K562 (cell line): ENCODE results near the gene BCO1. TPM values are rescaled to one million over a fixed set of nuclear protein-coding genes. Genes with fewer than 3 reads are reported as not detected.
A peak's percentile ranks its signal among the peaks of the same experiment; 100 is the strongest.

ENCODE experiments used
- ATAC-seq: fragments of 200-7000 bp; cut with Tn5 transposase; 3 replicates; pipeline ENCODE4 v1.9.1; 2020; ENCODE audit warnings: moderate library complexity
- BruUV-seq: library from RNA; stranded (reverse); fragments of 400-500 nt; replicated peaks from 2 replicates; lab custom pipeline; 2021; lab: Mats Ljungman, UMichigan
- CTCF ChIA-PET: fragments of 300-600 bp; formaldehyde crosslinking; extraction: SDS; loops from one replicate; lab custom pipeline; 2021; ENCODE audit warnings: low intra/inter-chr PET ratio; lab: Yijun Ruan, JAX
- POLR2A ChIA-PET: fragments of 300-600, 350-650 bp; sonication (Branson Sonifier 250); formaldehyde crosslinking; extraction: SDS; loops from one replicate; lab custom pipeline; 2021; ENCODE audit warnings: antibody characterized with exemption, inconsistent platforms; lab: Yijun Ruan, JAX
- DNase-seq, 4 experiments: peaks; one replicate each; pipeline versions ENCODE4 v3.0.0 to v3.0.0-alpha.2; 2011 to 2018; ENCODE audit warnings: low spot score in 3 of 4, mixed read lengths in 3 of 4; ENCODE audit errors: extremely low read depth in 1 of 4
- FAIRE-seq: peaks from 2 replicates; lab custom pipeline; 2011; peaks lifted over from hg19 to GRCh38; lab: Jason Lieb, UNC
- H2AFZ ChIP-seq: 2 replicates; pipeline ENCODE4 v1.6.0; 2011; ENCODE audit warnings: low read depth, low read length, control low read depth, inconsistent platforms
- H3K27ac ChIP-seq: fragments of 200-600 bp; 3 replicates; pipeline ENCODE4 v1.8.0; 2011; ENCODE audit warnings: low read depth, mild to moderate bottlenecking, control low read depth, inconsistent platforms, low read length, moderate library complexity, mixed read lengths; ENCODE audit errors: extremely low read depth
- H3K27me3 ChIP-seq, 2 experiments: fragments of 300-600 bp in 1 of 2; 2 replicates in 1 of 2; 3 replicates in 1 of 2; pipeline versions ENCODE4 v1.6.0 to v1.8.0; 2011; ENCODE audit warnings: inconsistent platforms in 2 of 2, low read length in 2 of 2, mild to moderate bottlenecking in 1 of 2, mixed read lengths in 1 of 2, moderate library complexity in 1 of 2; ENCODE audit not compliant: control insufficient read depth in 2 of 2, insufficient read depth in 2 of 2
- H3K36me3 ChIP-seq: fragments of 300-600 bp; 3 replicates; pipeline ENCODE4 v1.8.0; 2011; ENCODE audit warnings: mild to moderate bottlenecking, low read length, inconsistent platforms; ENCODE audit not compliant: control insufficient read depth, insufficient read depth
- H3K4me1 ChIP-seq, 2 experiments: fragments of 200-600 bp in 1 of 2; replicated peaks in 1 of 2; 2 replicates in 1 of 2; 3 replicates in 1 of 2; pipeline versions ENCODE4 v1.5.1 to v1.8.0; 2011; ENCODE audit warnings: inconsistent platforms in 2 of 2, low read length in 2 of 2, mild to moderate bottlenecking in 1 of 2, mixed read lengths in 1 of 2, moderate library complexity in 1 of 2; ENCODE audit not compliant: control insufficient read depth in 2 of 2, insufficient read depth in 2 of 2
- H3K4me2 ChIP-seq: 2 replicates; pipeline ENCODE4 v1.6.1; 2011; ENCODE audit warnings: low read length, control low read depth, inconsistent platforms, mixed read lengths; ENCODE audit not compliant: insufficient read depth
- H3K4me3 ChIP-seq: fragments of 200-600 bp; sonication (generic), shearing (Covaris generic); 2 replicates; pipeline ENCODE4 v1.5.1; 2016; ENCODE audit warnings: control low read depth, inconsistent platforms
- H3K79me2 ChIP-seq: fragments of 200-600 bp; 3 replicates; pipeline ENCODE4 v1.8.0; 2011; ENCODE audit warnings: low read length, inconsistent platforms; ENCODE audit not compliant: control insufficient read depth, insufficient read depth
- H3K9ac ChIP-seq, 2 experiments: 2 replicates each; pipeline versions ENCODE4 v1.6.0 to v1.6.1; 2011; ENCODE audit warnings: low read depth in 2 of 2, low read length in 2 of 2, control low read depth in 1 of 2, inconsistent platforms in 1 of 2, mild to moderate bottlenecking in 1 of 2, mixed read lengths in 1 of 2; ENCODE audit not compliant: insufficient read depth in 1 of 2
- H3K9me1 ChIP-seq: one replicate; pipeline ENCODE4 v1.6.0; 2011; ENCODE audit warnings: inconsistent platforms, mild to moderate bottlenecking, low read length, moderate library complexity; ENCODE audit not compliant: control insufficient read depth, insufficient read depth
- H3K9me3 ChIP-seq: replicated peaks from 2 replicates; pipeline ENCODE4 v1.5.1; 2011; ENCODE audit warnings: low read depth, low read length, inconsistent platforms; ENCODE audit not compliant: control insufficient read depth, insufficient read depth
- H4K20me1 ChIP-seq: replicated peaks from 2 replicates; pipeline ENCODE4 v1.6.1; 2011; ENCODE audit warnings: low read length, inconsistent platforms, mixed read lengths; ENCODE audit not compliant: control insufficient read depth, insufficient read depth
- ATF1 ChIP-seq, 2 experiments: fragments of 450-650 bp in 1 of 2; IDR thresholded peaks; 2 replicates each; pipeline ENCODE4 v1.6.1; 2016; ENCODE audit warnings: missing compliant biosample characterization in 1 of 2, missing genetic modification characterization in 1 of 2
- BRCA1 ChIP-seq, 2 experiments: fragments of 450-650 bp in 1 of 2; sonication (generic) in 1 of 2; formaldehyde crosslinking in 1 of 2; IDR thresholded peaks; 2 replicates each; pipeline versions ENCODE4 v1.5.0 to v1.6.1; 2017 to 2020; ENCODE audit warnings: mild to moderate bottlenecking in 1 of 2, missing genetic modification reagents in 1 of 2
- C11orf30 ChIP-seq: fragments of 450-650 bp; IDR thresholded peaks from 2 replicates; pipeline ENCODE4 v1.6.1; 2016; ENCODE audit warnings: low read depth, mild to moderate bottlenecking
- IFI16 ChIP-seq: fragments of 250-450 bp; sonication (Bioruptor Pico); IDR thresholded peaks from 2 replicates; pipeline ENCODE4 v2.1.2; 2022; ENCODE audit warnings: mild to moderate bottlenecking, inconsistent platforms
- RB1 ChIP-seq: fragments of 450-650 bp; IDR thresholded peaks from 2 replicates; pipeline ENCODE4 v1.6.1; 2017; ENCODE audit warnings: low read depth, mild to moderate bottlenecking
- SFPQ ChIP-seq: fragments of 200-400 bp; formaldehyde crosslinking; IDR thresholded peaks from 2 replicates; pipeline ENCODE4 v1.6.1; 2017; ENCODE audit warnings: mild to moderate bottlenecking, low read depth, low read length, moderate library complexity
- SIN3A ChIP-seq, 2 experiments: fragments of 150-350 bp in 1 of 2; IDR thresholded peaks; 2 replicates each; pipeline ENCODE4 v1.6.1; 2011 to 2016; ENCODE audit warnings: borderline replicate concordance in 2 of 2, low read depth in 2 of 2, low read length in 2 of 2, mild to moderate bottlenecking in 2 of 2, moderate library complexity in 2 of 2; ENCODE audit not compliant: control insufficient read depth in 1 of 2
- SRF ChIP-seq, 2 experiments: fragments of 250-450, 450-650 bp in 1 of 2; sonication (Bioruptor Pico) in 1 of 2; sonication (generic) in 1 of 2; formaldehyde crosslinking; IDR thresholded peaks; 2 replicates each; pipeline versions ENCODE4 v1.5.0 to v1.5.1; 2020 to 2022; ENCODE audit warnings: mild to moderate bottlenecking in 1 of 2, missing genetic modification reagents in 1 of 2
- TARDBP ChIP-seq: fragments of 450-650 bp; IDR thresholded peaks from 2 replicates; pipeline ENCODE4 v1.6.1; 2016
- TEAD4 ChIP-seq, 2 experiments: sonication (generic) in 1 of 2; formaldehyde crosslinking in 1 of 2; IDR thresholded peaks; 2 replicates each; pipeline versions ENCODE4 v1.6.1 to v1.8.0; 2012 to 2022; ENCODE audit warnings: borderline replicate concordance in 1 of 2, inconsistent platforms in 1 of 2, low read length in 1 of 2, mild to moderate bottlenecking in 1 of 2, missing genetic modification reagents in 1 of 2
- ZNF239 ChIP-seq: fragments of 250-450 bp; sonication (Bioruptor Pico); IDR thresholded peaks from 2 replicates; pipeline ENCODE4 v1.4.0; 2020; ENCODE audit warnings: mild to moderate bottlenecking
- ZNF316 ChIP-seq: fragments of 450-650 bp; IDR thresholded peaks from 2 replicates; pipeline ENCODE4 v1.6.1; 2016
- WGBS: fragments of 100-300 bp; shearing (Covaris generic); methylation state at CpG from one replicate; pipeline ENCODE4 v1.1.6; 2016; ENCODE audit warnings: low coverage, mixed read lengths; ENCODE audit not compliant: insufficient coverage; ENCODE audit errors: missing lambda C conversion rate; 5-methylcytosine and 5-hydroxymethylcytosine counted together
- in situ Hi-C: fragments of 300-500 bp; cut with MboI; formaldehyde crosslinking; loops from 4 replicates; pipeline ENCODE4 v1.15.0; 2018; ENCODE audit warnings: inconsistent platforms, mixed read lengths
- intact Hi-C: fragments of 100-400 bp; cut with micrococcal nuclease; formaldehyde crosslinking; loops from 2 replicates; pipeline ENCODE4 v1.14.2; 2022
- polyA plus RNA-seq, 8 experiments: library from polyadenylated mRNA; depleted of rRNA in 4 of 8; stranded (reverse) in 5 of 8; unstranded in 3 of 8; fragments of >200 nt; fragmentation: Nextera tagmentation in 2 of 8; fragmentation: Illumina TruSeq in 1 of 8; extraction: Ambion mirVana in 2 of 8; extraction: Trizol in 1 of 8; gene quantifications; 2 replicates each; pipeline versions ENCODE4 v1.2.1 to v1.2.3, GENCODE V29; 2011 to 2014; ENCODE audit warnings: inconsistent platforms in 1 of 8, missing spikeins in 1 of 8
- total RNA-seq, 7 experiments: library from RNA; depleted of rRNA in 6 of 7; stranded (reverse); fragments of >200 nt in 6 of 7; fragmentation: Illumina TruSeq in 2 of 7; extraction: Trizol in 2 of 7; gene quantifications; 2 replicates each; pipeline versions ENCODE4 v1.2.1 to v1.2.3, GENCODE V29; 2011 to 2021; ENCODE audit warnings: low replicate concordance in 1 of 7

Gene BCO1
- total and polyA plus RNA-seq, 9 of the 15 experiments (the other 6 are each of a cell fraction or from before 2014, with no cell fraction given), result not detected

DNA sequence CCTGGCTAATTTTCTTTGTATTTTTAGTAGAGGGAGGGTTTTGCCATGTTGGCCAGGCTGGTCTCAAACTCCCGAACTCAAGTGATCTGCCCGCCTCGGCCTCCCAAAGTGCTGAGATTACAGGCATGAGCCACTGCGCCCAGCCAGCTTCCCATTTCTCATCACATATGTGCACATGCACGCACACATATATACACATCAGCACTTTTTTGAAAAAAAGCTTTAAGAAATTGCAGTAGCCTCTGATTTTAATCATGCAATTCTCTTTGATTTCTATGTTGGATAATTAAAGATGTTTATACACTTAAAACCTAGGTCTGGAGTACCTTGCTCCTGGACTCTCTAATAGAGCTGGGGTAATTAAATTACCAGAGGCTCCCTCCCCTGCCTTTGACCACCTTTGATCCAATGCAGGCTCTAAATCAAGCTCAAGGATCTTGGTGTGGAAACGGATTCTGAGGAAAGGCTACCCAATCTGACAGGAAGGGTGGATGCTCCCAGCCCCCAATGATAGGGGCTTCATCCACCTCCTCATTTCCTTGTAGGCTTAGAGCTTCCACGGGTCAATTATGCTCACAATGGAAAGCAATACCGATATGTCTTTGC is 46.6 kb downstream of the BCO1 start:
- Histone ChIP-seq H3K9me3 (no peaks in the 10 kb centered on the region), H2AFZ (no peak overlapping the region), H3K4me2 (no peak overlapping the region), H3K9me1 (no peaks in the 10 kb centered on the region), H3K27me3 (peaks cover 55 to 73% of the 10 kb centered on the region in 2 experiments), H3K9ac (no peak overlapping the region), H3K4me3 (no peak overlapping the region), H3K79me2 (no peaks in the 10 kb centered on the region), H3K4me1 (no peaks in the 10 kb centered on the region), H3K27ac (no peak overlapping the region), H3K36me3 (no peaks in the 10 kb centered on the region), H4K20me1 (no peaks in the 10 kb centered on the region)
- ChIA-PET CTCF (no interaction called here), POLR2A (interaction anchor here (0.9 to 1.8 kb wide), 3 partner anchors 8 to 16 kb away, joined by 3 to 9 read pairs (median 5); no protein-coding TSS in a partner anchor)
- in situ Hi-C loops, result no loop called here
- intact Hi-C loops, result no loop called here
- DNase-seq (no peak), ATAC-seq (no peak), FAIRE-seq (no peak)
- TF ChIP-seq C11orf30 (peak; percentile 30; the same call in 1 of the 2 replicates), ZNF316 (peak; percentile 62), TARDBP (no peak)
- no TSS peak for BruUV-seq
- 2% methylated on average over 8 of the region's 8 CpGs for WGBS

DNA sequence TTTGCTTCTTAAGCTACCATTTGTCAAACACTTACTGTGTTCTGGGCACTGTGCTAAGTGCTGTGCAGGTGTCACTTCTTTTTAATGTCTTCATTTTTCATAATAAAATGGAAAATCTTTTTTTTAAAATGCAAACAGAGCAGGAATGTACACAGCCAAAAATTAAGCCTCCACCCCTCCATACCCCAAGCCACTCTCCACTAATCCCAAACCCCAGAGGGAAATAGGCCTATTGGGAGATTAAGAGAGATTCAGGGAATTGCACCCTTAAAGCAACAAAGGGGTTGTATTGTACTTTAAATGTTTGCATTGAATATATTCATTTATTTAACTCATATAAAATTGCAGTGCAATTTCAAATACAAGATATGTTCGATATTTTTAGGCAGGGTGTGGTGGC is 47.7 kb downstream of the BCO1 start:
- no peak for DNase-seq
- Histone ChIP-seq H2AFZ (no peak overlapping the region), H3K9ac (no peak overlapping the region), H3K9me3 (no peaks in the 10 kb centered on the region), H3K4me3 (no peak overlapping the region), H3K79me2 (no peaks in the 10 kb centered on the region), H3K36me3 (no peaks in the 10 kb centered on the region), H3K27me3 (peaks cover 61 to 78% of the 10 kb centered on the region in 2 experiments), H4K20me1 (no peaks in the 10 kb centered on the region), H3K9me1 (no peaks in the 10 kb centered on the region), H3K4me2 (no peak overlapping the region), H3K4me1 (no peaks in the 10 kb centered on the region), H3K27ac (no peak overlapping the region)
- 0% methylated on average over 1 of the region's 1 CpG for WGBS
- in situ Hi-C loops, result no loop called here
- ChIA-PET POLR2A (interaction anchor here (1.4 to 1.8 kb wide), 2 partner anchors 9 to 12 kb away, joined by 5 to 9 read pairs; no protein-coding TSS in a partner anchor), CTCF (no interaction called here)
- intact Hi-C loops, result no loop called here
- ATAC-seq, result no peak
- BruUV-seq, result no TSS peak
- no peak for FAIRE-seq
- TF ChIP-seq SRF (CRISPR knock-in tag; IDR thresholded peaks at IDR 0.05) (no peak), TEAD4 (IDR thresholded peaks at IDR 0.05; ENCODE audit: low read length) (no peak), TEAD4 (CRISPR knock-in tag; IDR thresholded peaks at IDR 0.05; ENCODE audit: borderline replicate concordance) (no peak), ATF1 (CRISPR knock-in tag; IDR thresholded peaks at IDR 0.05) (no peak), ATF1 (tag; IDR thresholded peaks at IDR 0.05) (no peak), BRCA1 (IDR thresholded peaks at IDR 0.05) (no peak), BRCA1 (CRISPR knock-in tag; IDR thresholded peaks at IDR 0.05) (no peak), SFPQ (no peak), IFI16 (CRISPR knock-in tag) (no peak), SIN3A (IDR thresholded peaks at IDR 0.05; ENCODE audit: borderline replicate concordance in 2 of 2, control insufficient read depth in 1 of 2, low read depth in 2 of 2, low read length in 2 of 2) (no peak), RB1 (no peak), ZNF239 (no peak)
